ENCODE data around the gene IRF5.

Gene IRF5

DNA sequence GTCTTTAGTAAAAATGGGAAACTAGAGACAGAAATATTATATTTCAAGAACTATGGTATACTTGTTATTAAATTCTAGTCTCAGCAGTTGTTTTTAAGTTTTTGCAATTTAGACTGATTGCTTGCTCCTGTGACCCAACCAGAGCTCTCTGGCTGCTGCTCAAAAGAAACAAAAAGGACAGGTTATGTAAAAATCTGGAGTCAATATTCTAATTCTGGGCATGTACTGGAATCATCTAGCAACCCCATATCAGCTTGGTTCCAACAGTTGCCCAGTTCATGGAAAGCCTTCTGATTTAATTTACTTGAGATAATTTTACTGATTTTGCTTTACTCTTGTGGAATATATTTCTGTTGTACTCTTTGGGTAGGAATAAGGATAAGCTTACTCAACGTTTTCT, 37.5 kb upstream of the IRF5 start:
- H3K4me1 Mint-ChIP-seq (ENCODE audit: low read depth): no peaks in the 10 kb centered on the region
- H3K36me3 Mint-ChIP-seq: peaks cover 2% of the 10 kb centered on the region
- no peak overlapping the region for H3K27ac Mint-ChIP-seq
- peaks cover 8% of the 10 kb centered on the region for H3K27me3 Mint-ChIP-seq
- H3K9me3 Mint-ChIP-seq (ENCODE audit: low read depth): peaks cover 4% of the 10 kb centered on the region
- no peak overlapping the region for H3K4me3 Mint-ChIP-seq

DNA sequence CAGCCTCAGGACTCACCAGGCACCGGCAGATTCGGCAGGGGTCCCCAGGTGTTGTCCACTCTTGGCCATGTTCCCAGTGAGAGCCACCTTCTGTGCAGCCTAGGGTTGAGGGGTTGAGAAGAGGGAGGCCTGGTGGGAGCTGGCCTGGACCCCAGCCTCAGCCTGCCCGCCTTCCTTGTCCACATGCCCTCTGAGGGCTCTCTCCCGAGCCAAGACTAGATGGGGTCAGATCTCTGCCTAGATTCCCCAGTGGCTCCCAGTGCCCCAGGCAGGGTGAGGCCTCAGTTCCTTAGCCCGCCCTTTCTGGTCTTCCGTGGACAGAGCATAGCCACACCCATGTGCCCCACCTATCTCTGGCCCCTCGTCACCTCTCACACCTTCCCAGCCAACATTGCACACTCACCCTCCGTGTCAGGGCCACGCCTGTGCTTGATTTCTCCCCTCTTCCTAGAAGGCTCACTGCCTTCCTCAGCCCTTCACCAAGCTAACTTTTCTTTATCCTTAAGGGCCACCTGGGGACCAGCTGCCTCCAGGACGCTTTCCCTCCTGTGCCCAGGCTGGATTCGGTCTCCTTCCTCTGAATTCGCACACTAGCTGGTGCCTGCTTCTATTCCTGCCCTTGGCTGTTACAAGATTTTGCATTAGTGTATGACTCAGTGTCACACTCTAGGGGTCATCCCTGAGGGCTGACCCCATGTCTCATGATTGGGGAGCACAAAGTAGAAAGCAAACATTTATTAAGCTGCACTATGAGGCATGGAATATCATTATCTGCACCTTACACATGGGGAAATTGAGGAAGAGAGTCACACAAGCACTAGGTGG, 34.8 kb upstream of the IRF5 start:
- H3K27ac Mint-ChIP-seq: no peak overlapping the region
- H3K4me1 Mint-ChIP-seq (ENCODE audit: low read depth): no peaks in the 10 kb centered on the region
- peaks cover 4% of the 10 kb centered on the region for H3K9me3 Mint-ChIP-seq (ENCODE audit: low read depth)
- H3K27me3 Mint-ChIP-seq: peaks cover 8% of the 10 kb centered on the region
- no peak overlapping the region for H3K4me3 Mint-ChIP-seq
- H3K36me3 Mint-ChIP-seq: peaks cover 2% of the 10 kb centered on the region

DNA sequence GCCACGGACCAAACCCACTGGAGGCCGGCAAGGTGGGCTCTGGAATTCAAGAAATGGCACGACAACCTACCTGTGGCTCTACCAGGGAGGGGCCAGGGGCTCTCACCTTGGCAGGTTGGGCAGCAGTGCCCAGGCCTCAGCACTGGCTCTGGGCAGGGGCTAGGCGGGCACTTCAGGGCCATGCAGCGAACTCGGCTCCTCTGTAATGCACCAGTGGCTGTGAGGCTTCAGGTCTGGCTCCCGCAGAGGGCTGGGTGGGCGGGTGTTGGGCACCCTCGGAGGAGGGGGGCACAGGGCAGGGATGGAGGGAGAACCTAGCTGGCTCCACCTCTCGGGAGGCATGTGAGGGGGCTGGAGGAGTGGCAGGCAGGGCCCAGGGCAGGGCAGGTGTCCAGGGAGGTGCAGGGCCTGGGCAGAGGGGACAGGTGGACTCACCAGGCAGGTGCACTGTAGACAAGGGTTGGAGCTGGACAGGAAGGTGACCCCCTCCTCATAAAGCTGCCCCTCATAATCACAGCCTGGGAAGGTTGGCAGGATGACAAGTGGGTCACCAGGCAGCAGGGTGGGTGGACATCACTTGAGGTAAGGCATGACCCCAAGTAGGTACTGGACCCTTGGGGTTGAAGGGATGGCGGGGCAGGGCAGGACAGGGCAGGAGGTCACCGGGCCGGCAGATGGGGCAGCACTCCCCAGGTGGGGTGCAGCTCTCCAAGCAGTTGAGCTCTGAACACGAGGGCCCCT, 33.9 kb upstream of the IRF5 start:
- Mint-ChIP-seq H3K9me3 (ENCODE audit: low read depth) (no peaks in the 10 kb centered on the region), H3K4me3 (no peak overlapping the region), H3K27ac (no peak overlapping the region), H3K36me3 (no peaks in the 10 kb centered on the region), H3K27me3 (peaks cover 6% of the 10 kb centered on the region), H3K4me1 (ENCODE audit: low read depth) (no peaks in the 10 kb centered on the region)

DNA sequence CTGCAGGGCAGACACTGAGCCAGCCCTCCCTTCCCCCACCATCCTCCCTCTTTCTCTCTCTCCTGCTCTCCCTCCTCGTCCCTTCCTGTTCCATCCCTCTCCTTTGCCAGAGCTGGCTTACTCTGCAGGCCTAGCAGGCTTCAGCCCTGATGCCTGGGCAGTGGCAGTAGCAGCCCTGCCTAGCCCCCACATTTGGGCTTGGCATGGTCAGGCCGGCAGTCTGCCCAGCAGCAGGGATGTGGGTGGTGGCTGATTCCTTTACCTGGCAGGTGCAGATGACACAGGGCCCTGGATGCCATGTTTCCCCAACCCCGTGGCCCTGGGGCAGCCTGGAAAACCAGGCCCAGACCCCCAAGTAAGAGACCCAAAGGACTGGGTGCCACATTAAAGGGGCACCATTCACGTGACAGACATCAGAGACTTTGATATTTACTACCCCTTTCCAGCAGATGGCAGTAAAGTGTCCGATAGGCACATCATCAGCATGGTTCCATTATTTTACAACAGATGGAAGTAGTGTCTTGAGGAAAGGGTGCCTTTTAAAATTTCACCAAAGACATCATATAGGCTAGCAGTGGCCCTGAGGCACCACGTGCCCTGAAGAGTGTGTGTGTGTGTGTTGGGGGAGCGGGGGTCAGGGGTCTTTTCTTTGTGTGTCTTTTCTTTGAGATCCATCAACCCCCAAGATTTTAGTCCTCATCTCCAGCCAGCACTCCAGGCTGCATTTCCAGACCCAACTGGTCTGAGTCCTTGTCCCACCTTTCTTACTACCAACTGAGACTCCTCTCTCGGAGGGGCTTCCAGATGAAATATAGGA, 33.1 kb upstream of the IRF5 start:
- no peaks in the 10 kb centered on the region for H3K36me3 Mint-ChIP-seq
- H3K27ac Mint-ChIP-seq: no peak overlapping the region
- peaks cover 8% of the 10 kb centered on the region for H3K27me3 Mint-ChIP-seq
- no peaks in the 10 kb centered on the region for H3K9me3 Mint-ChIP-seq (ENCODE audit: low read depth)
- no peak overlapping the region for H3K4me3 Mint-ChIP-seq
- no peaks in the 10 kb centered on the region for H3K4me1 Mint-ChIP-seq (ENCODE audit: low read depth)

DNA sequence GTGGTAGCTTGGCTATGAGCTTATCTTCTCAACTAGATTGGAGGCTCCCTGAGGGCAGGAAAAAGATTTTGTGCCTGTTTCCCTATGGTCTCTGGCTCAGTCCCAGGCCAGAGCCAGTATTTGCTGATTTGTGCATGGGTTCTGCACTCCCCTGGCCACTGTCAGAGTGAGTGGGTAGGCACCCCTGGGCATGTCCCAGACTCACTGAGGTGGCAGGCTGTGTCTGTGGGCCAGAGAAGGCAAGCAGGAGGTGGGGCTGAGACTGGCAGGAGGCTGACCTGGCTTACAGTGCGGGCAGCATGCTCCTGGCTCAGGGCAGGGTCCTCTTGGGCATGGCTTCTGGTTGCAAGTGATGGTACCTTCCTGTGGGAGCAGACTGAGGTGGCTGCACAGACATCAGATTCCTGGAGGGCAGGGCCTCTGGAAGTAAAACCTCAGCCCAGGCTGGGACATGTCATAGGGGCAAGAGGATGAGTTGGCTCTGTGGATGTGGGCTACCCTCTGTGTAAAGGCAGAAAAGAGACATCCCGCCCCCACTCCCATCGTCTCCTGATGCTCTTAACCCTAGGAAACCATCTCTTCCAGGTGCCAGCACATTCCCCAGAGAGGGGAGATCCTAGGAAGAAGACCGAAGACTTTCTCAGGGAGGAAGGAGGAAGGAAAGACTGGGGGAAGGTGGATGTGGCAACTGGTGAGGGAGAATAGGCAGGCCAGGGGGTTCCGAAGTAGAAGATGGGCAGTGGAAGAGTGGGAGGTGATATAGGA, 31.5 kb upstream of the IRF5 start:
- no peaks in the 10 kb centered on the region for H3K4me1 Mint-ChIP-seq (ENCODE audit: low read depth)
- H3K27ac Mint-ChIP-seq: no peak overlapping the region
- H3K9me3 Mint-ChIP-seq (ENCODE audit: low read depth): no peaks in the 10 kb centered on the region
- H3K27me3 Mint-ChIP-seq: peaks cover 13% of the 10 kb centered on the region
- H3K4me3 Mint-ChIP-seq: no peak overlapping the region
- no peaks in the 10 kb centered on the region for H3K36me3 Mint-ChIP-seq

- peaks cover 16% of the 10 kb centered on the region for H3K27me3 Mint-ChIP-seq
- no peaks in the 10 kb centered on the region for H3K36me3 Mint-ChIP-seq
- H3K4me1 Mint-ChIP-seq (ENCODE audit: low read depth): no peaks in the 10 kb centered on the region
- no peak overlapping the region for H3K27ac Mint-ChIP-seq
- no peaks in the 10 kb centered on the region for H3K9me3 Mint-ChIP-seq (ENCODE audit: low read depth)
- H3K4me3 Mint-ChIP-seq: no peak overlapping the region
Measured at GRCh38 chr7:128906766-128907559, 30.8 kb upstream of the IRF5 start.

- no peak overlapping the region for H3K4me3 Mint-ChIP-seq
- no peaks in the 10 kb centered on the region for H3K4me1 Mint-ChIP-seq (ENCODE audit: low read depth)
- H3K36me3 Mint-ChIP-seq: no peaks in the 10 kb centered on the region
- H3K9me3 Mint-ChIP-seq (ENCODE audit: low read depth): no peaks in the 10 kb centered on the region
- no peak overlapping the region for H3K27ac Mint-ChIP-seq
- peaks cover 13% of the 10 kb centered on the region for H3K27me3 Mint-ChIP-seq
Measured at GRCh38 chr7:128908750-128909624, 28.7 kb upstream of the IRF5 start.

DNA sequence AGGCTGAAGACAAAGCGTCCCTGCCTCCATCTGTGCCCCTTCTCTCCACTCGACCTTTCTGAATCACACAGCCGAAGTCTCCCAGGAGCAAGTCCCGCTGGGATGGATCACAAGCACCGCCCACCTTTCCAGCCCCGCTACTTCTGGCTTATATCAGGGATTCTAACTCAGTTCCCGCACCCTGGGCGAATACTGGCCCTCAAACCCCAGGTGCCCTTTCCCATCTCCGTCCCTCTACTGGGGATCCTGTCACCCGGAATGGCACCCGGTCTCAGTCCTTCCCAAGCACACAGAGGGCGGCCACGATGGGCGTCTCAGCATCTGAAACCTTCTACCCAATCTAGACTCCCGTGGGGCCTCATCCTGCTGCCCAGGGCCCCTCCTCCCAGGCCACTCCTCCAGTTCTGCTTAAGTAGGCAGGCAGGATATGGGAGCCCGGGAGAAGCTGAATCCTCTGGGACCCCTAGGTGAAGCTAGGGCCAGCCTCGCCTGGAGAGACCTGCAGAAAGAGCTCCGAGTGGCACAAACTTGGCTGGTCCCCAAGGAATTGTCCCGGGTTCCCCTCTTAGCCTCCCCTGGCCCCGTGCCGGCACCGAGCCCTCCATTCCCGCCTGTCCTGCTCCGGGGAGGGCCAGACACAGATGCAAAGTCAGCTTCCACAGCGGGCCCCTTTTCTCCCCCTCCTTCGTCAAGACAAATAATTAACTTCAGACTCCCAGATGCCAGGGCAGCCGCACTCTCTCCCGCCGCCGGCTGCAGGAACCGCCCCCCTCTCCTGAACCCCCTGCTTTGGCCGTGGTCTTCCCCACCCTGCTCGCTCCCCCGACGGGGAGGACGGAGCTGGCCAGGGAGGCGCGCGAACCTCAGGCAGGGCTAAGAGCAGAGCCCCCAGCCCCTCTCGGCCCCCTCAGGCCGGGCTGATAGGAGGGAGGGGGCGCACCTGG, 27.8 kb upstream of the IRF5 start:
- no peak overlapping the region for H3K4me3 Mint-ChIP-seq
- H3K36me3 Mint-ChIP-seq: no peaks in the 10 kb centered on the region
- H3K27me3 Mint-ChIP-seq: peaks cover 17% of the 10 kb centered on the region
- H3K27ac Mint-ChIP-seq: no peak overlapping the region
- H3K9me3 Mint-ChIP-seq (ENCODE audit: low read depth): no peaks in the 10 kb centered on the region
- H3K4me1 Mint-ChIP-seq (ENCODE audit: low read depth): peaks cover 3% of the 10 kb centered on the region

DNA sequence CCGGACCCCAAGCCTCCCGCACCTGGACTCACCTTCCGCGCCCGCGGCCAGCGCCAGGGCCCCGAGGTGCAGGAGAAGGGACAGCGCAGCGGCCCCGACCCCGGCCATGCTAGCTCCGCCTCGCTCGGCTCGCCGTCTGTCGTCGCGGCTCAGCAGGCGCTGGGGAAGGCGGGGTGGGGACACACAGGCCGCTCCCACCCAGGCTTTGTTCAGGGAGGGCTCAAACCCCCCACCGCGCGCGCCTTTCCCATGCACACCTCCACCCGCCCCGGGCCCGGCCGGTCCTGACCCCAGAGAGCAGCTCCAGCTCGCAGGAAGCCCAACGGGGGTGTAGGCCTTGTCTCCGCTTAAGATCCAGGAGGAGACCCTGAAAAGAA, 27.2 kb upstream of the IRF5 start, which contains the start of gene KCP:
TSS of gene KCP (minus strand) at position 141 of the 377 bp plus-strand sequence. CDS start at position 108, 33 bp downstream.
- Mint-ChIP-seq H3K27ac (no peak within 1 kb of the TSS), H3K36me3 (no peaks in the 10 kb centered on the region), H3K27me3 (peaks cover 20% of the 10 kb centered on the region), H3K4me1 (ENCODE audit: low read depth) (peaks cover 6% of the 10 kb centered on the region), H3K9me3 (ENCODE audit: low read depth) (no peaks in the 10 kb centered on the region), H3K4me3 (no peak within 1 kb of the TSS)

DNA sequence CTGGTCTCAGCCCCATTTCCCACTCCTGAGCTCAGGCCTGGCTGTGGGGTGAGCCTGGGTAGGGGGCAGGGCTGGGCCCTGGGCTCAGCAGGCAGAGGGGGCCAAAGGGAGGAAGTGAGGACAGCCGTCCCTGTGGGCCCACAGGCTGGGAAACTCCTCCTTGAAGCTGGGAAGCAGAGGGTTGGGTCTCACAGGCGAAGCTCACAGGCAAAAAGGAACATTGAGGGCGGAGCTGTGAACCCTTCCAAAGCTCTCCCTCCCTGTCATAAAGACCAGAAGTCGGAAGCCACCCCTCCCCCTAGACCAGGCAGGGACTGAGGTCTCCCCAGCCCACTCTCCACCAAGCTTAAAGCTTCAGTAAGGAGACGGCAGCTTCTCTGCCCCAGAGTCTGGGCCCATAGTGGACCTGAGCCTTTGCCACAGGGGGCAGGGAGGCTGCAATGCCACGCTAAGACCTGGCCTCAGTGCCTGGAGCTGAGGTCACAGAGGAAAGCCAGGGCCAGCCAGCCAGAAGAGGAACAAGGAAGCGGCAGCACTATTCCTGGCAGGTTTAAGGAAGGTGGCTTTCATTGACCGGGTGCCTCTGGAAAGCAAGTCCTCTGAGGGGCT, 26.2 kb upstream of the IRF5 start:
- Mint-ChIP-seq H3K4me3 (no peak overlapping the region), H3K27ac (no peak overlapping the region), H3K27me3 (peaks cover 21% of the 10 kb centered on the region)

GRCh38 chr7:128912281-128912680, 25.4 kb upstream of the IRF5 start:
- no peaks in the 10 kb centered on the region for H3K36me3 Mint-ChIP-seq
- H3K4me3 Mint-ChIP-seq: no peak overlapping the region
- peaks cover 7% of the 10 kb centered on the region for H3K4me1 Mint-ChIP-seq (ENCODE audit: low read depth)
- H3K27ac Mint-ChIP-seq: no peak overlapping the region
- H3K9me3 Mint-ChIP-seq (ENCODE audit: low read depth): no peaks in the 10 kb centered on the region
- peaks cover 23% of the 10 kb centered on the region for H3K27me3 Mint-ChIP-seq

More for the DNA sequence above, 26.2 kb upstream of the IRF5 start:
- H3K9me3 Mint-ChIP-seq (ENCODE audit: low read depth): no peaks in the 10 kb centered on the region
- no peaks in the 10 kb centered on the region for H3K36me3 Mint-ChIP-seq
- H3K4me1 Mint-ChIP-seq (ENCODE audit: low read depth): peaks cover 7% of the 10 kb centered on the region

All from activated naive CD8-positive, alpha-beta T cell (primary cell).